ENCODE measurements around the gene RFT1.

GRCh38 chr3:53071882-53072431, 58.3 kb downstream of the RFT1 start:
- TF ChIP-seq POLR2A (IDR thresholded peaks at IDR 0.05; ENCODE audit: low read length), result no peak
- TF ChIP-seq GATA1 (IDR thresholded peaks at IDR 0.05; ENCODE audit: low read depth, low read length), result no peak

Data from erythroblast (primary cell).